Measurements from ENCODE around the gene NOC4L.
"Not testable (repeated sequence)": the region's sequence is repeated elsewhere in the genome, so short reads cannot be mapped to it uniquely, and the experiment has no call there.

The NOC4L gene

DNA sequence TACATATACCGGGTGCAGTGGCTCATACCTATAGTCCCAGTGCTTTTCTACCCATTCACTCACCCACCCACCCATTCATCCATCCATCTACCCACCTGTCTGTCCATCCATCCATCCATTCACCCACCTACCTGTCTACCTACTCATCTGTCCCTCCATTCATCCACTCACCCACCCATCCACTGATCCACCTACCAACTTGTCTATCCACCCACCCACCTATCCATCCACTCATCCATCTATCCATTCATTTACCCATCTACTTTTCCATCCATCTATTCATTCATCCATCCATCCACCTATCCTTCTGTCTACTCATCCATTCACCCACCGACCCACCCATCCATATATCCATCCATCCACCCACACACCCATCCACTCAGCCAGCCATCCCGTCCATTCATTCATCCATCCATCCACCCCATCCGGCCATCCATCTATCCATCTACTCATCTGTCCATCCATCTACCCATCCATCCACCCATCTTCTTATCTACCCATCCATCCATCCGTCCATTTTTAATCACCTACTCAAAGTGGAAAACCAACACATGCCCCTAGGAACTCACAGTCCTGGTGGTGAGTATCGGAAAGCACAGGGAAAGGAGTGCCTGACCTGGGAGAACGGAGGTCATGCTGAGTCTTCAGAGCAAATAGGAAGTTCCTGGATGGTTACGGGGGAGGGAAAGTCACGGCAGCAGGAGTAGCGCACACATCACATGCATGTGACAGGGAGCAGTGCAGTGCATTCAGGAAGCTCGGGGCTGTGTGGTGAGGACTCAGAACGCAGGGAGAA is 20.1 kb upstream of the NOC4L start:
- DNase-seq (ENCODE audit: low spot score) = no peak

DNA sequence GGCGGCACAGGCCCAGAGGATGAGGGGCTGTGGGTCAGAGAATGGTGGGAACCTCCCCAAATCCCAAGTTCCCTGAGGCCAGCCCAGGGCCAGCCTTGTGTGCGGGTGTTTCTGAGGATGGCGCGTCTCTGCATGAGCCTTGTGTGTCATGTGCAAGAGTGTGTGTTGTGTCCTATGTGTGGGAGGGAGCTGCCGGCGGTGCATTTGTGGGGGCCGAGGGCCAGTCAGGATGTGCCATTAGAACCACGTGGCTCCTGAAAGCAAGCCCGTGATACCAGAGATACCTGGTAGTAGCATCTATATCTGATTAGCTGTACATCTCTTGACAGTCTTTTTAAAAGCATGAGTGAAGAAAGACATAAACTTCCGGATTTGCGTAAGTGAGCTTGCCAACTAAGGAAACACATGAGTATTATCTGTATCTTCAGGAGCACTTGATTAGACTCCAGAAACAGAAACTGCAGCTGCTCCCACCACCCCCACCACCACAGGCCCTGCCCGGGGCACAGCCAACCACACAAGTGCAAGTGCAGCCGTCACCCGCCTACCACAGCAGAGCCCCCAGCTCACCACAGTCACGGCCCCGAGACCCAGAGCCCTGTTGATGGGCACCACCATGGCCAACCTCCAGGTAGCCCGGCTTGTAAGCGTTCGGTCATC is 19.4 kb upstream of the NOC4L start:
- DNase-seq (ENCODE audit: low spot score) = no peak

DNA sequence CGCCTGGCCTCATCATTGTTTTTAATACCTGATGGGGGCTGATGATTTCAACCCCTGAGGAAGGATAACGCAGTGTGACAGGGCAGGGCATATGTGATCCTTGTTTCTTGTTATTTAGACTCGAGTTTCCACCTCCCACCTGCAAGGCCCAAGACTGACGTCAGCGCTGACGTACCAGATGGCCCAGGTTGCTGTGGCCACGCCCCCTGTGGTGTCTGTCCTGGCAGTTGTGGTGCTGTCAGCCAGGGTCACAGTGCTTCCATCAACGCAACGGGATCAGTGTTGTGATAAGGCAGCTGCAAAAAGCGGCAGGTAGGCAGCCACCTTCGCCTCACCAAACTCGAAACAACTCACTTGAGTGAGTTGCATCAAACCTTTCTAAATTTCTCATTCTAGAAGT is 18.5 kb upstream of the NOC4L start:
- no peak for DNase-seq (ENCODE audit: low spot score)

DNA sequence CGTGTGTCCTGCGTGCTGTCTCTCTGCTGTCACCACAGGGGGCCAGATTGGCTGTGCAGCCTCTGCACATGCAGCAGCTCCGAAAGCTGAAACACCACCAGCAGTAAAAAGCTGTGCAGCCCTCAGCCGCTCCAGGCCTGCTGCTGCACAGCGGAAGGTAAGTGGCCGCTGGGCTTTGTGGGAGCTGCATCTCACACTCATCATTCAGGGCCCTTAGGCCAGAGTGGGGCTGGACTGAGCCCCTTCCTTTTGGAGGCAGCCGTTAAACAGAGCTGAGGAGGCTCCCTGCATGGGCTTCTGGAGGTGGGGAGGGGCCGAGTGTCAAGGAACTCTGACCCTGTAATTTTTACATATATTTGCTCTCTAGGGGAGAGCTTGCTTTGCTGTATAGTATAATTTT is 17.2 kb upstream of the NOC4L start:
- no peak for DNase-seq (ENCODE audit: low spot score)

DNA sequence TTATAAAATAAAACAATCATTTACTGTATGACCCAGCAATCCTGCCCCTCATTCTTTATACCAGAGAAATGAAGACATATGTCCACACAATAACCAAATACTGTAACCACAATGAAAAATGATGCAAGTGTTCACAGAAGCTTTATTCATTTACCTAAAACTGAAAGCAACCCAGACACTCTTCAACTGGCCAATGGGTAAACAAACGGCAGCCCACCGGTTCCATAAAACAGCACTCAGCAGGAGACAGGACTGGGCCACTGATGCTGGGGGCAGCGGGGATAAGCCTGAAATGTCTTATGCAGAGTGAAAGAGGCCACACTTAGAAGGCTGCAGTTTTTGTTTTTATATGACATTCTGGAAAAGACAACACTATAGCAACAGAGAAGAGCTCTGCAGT is 15.2 kb upstream of the NOC4L start:
- no peak for DNase-seq (ENCODE audit: low spot score)

DNA sequence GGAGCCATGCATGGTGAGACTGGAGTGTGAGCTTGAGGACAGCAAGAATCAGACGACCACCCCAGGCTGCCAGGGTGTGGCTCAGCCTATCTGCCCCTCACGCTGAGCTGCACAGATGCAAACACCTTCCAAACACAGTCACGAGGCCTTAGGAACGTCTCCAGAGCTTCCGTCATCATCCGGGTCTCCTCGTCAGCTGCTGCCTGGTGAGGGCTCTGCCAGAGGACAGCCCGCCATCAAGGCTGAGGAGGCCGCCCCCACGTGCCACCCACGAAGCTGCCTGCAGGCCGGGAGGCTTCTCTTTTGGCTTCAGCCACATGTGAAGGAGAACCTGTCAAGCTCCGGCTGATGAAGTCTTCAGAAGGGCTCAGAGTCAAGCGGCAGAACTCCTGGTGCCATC is 13.6 kb upstream of the NOC4L start:
- no peak for DNase-seq (ENCODE audit: low spot score)

DNA sequence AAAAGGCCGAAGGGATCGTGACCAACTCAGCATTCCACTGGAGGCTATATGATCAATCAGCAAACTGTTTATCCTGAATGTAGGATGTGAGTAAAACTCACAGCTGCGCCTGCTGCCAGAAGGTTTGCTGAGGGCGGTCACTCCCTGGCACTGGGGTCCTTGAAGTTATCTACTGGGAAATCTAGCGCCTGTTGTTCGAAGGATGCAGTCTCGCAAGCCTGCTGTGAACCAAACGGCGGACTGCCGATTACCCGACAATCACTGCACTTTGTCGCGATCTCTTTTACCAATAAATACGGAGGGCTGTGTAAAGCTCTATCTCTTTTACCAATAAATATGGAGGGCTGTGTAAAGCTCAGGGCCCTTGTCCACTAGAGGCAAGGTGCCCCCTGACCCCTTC is 13.0 kb upstream of the NOC4L start:
- DNase-seq (ENCODE audit: low spot score) = no peak

DNA sequence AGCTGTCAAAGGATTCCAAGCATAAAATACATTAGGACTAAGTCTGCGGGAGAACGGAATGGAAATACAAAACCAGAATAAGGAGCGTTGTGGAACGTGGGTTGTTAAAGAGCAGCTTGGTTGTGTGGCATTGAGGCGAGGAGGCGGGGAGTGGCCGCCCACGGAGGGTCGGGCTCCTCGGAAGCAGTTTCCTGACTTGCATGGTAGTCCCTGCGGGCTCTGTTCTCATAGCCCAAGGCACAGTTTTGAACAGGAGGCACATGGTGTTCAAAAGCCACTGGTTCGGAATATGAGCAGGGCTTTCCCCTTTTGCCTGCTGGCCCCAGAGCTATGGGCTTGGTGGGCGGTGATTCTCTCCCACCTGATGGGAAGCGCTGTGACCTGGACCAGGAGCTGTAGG is 12.3 kb upstream of the NOC4L start:
- no peak for DNase-seq (ENCODE audit: low spot score)

DNA sequence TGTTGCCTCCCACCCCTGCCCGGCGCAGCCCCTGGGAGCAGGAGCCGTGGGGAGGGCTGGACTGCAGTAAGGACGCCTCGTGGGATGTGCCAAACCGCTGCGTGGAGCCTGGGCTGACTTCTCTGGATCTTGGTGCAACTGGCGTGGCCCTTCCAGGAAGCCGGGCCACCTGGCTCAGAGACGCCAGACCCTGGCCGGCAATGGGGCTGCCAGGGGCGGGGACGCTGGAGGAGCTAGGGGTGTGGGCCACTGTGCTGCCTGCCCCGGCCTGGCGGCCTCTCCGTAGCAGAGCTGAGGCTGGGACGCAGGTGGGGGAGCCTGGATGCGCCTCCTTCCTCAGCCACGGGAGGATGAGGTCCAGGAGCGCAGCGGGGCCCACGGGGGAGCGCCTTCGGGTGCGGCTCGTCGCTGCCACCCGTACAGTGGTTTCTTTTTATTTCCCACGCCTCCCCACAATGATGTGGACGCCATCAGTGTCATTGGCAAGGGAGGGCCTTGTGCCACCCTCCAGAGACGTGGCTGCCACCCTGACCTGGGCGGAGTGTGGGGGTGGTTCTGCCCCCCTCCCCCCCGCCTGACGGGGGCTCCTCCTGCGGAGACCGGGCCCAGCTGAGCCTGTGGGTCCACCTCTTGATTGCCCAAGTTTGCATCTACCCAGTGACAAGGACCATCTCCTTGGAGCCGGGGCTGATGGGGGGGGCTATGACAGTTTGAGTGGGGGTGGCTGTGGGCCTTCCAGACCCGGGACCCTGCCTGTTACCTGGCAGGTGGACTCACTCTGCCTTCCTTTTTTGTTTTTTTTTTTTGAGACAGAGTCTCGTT is 11.4 kb upstream of the NOC4L start:
- DNase-seq (ENCODE audit: low spot score) = no peak

DNA sequence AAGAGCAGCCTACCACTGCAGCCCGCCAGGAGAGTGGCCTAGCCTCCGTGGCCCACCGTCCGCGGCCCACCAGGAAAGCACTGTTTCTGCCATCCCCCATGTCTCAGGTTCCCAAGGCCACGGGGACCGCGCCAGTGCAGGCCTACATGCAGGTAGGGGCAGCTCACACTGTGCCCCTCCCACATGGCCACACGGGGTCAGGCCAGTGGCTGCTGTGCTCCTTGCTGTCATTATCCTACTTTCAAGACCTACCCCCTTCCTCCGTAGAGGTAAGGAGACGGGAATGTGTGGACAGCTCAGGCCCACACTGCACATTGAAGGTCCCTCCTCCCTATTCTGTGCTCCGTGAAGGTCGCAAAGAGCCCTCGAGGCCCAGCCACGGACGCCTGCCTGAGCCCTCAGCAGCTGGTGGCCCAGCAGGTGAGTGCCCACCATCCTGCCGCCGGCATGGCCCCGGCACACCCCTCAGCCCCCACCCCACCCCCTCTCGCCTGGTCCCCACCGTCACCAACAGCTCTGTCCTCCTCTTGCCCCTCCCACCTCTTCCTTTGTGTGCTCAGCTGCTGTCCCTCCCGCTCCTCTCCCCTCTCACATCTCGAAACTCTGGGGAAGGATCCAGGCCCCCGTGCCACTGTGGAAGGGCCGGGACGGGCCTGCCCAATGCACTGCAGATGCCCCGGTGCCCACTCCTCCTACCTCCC is 10.2 kb upstream of the NOC4L start:
- DNase-seq (ENCODE audit: low spot score) = no peak

DNA sequence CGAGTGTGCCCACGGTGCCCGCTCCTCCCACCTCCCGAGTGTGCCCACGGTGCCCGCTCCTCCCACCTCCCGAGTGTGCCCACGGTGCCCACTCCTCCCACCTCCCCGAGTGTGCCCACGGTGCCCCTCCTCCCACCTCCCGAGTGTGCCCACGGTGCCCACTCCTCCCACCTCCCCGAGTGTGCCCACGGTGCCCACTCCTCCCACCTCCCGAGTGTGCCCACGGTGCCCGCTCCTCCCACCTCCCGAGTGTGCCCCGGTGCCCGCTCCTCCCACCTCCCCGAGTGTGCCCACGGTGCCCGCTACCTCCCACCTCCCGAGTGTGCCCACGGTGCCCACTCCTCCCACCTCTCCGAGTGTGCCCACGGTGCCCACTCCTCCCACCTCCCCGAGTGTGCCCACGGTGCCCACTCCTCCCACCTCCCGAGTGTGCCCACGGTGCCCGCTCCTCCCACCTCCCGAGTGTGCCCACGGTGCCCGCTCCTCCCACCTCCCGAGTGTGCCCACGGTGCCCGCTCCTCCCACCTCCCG is 9.5 kb upstream of the NOC4L start:
- not testable (repeated sequence) for DNase-seq (ENCODE audit: low spot score)

DNA sequence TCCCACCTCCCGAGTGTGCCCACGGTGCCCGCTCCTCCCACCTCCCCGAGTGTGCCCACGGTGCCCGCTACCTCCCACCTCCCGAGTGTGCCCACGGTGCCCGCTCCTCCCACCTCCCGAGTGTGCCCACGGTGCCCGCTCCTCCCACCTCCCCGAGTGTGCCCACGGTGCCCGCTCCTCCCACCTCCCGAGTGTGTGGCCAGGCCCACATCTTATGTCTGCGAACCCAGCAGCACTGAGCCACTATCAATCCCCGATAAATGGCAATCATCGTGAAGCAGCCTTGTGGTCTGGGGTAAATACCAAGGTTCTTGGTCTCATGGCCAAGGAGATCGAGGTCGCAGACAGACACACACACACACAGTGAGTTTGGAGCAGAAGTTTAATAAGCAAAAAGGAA is 8.0 kb upstream of the NOC4L start:
- not testable (repeated sequence) for DNase-seq (ENCODE audit: low spot score)

DNA sequence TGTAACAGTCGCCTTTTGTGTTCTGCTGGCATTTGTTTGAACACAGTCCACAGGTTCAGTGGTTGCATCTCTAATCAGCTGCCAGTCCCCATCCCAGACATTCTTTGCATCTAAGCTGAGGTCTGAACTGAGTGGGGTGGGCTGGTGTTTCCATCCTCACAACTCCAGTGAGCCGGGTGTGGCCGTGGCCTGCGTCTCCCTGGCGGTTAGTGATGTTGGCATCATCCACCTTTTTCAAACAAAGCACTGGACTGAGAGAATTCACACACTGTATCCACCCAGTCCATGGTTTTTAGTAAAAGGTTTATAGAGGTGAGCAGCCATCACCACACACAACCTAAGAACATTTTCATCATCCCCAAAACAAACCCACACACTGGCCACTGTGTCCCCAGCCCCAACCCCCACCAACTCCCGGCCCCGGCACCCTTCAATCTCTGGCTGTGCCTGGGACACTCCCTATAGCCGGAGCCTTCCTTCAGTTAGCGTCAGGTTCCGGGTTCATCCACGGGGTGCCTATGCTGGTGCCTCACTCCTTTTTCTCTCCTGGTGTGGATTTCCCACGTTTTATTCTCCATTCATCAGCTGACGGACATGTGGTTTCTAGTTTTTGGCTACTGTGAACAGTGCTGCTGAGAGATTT is 6.7 kb upstream of the NOC4L start:
- DNase-seq (ENCODE audit: low spot score) = no peak

DNA sequence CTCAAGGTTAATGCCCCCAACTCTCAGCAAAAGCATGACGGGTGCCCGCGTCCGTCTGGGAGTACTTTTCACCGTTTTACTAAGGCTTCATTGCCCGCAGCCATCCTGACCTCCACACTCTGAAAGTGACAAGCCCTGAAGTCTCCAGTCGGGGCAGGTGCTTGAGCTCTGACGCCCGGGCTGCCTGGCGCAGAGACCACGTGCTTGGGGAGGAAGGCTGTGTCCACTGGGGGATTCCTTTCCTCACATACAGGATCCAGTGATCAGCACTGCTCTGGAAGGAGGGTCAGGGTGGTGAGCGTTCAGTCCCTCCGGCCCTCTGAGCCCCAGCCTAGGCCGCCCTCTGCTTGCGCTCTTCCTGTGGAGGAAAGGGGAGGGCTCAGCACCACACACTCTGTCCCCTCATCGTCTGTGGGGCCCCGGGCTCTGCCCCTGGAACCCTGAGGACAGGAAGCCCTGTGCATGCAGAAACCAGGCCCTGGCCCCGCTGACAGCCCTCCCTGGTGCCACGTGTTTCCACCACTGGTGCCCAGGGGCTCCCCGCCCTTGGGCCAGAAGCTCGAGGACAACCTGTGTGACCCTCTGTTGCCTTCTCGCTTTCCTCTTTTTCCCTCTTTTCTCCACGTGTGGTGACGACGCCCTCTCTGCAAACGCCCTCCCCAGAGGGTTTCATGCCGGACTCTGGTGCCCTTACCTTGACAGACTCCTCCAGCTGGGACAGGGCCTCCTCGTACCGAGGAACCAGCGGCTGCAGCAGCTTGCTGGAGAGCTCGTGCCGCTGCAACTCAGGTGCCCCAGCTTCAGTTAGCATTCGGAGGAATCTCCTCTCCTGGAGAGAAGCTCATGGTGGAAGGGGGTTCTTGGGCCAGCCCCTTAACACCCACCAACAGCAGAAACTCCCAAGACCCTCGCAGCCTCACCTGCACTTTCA is 5.1 kb upstream of the NOC4L start:
- no peak for DNase-seq (ENCODE audit: low spot score)

DNA sequence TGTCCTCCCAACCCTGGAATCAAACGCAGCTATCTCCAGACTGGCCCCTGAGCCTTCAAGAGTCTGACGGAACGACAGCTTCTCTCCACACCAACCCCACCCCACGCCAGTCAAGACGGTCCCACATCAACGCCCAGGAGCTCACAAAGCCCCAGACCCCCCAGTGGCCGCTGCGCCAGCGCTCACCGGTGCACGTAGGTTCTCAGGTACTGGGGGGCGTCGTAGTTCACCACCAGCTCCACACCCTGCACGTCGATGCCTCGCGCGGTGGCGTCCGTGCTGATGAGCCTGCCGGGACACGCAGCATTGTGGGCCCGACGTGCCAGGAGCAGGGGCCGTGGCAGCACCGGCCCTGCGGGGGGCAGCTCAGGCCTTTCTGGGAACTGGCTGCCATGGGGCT is 4.3 kb upstream of the NOC4L start:
- DNase-seq (ENCODE audit: low spot score) = no peak

DNA sequence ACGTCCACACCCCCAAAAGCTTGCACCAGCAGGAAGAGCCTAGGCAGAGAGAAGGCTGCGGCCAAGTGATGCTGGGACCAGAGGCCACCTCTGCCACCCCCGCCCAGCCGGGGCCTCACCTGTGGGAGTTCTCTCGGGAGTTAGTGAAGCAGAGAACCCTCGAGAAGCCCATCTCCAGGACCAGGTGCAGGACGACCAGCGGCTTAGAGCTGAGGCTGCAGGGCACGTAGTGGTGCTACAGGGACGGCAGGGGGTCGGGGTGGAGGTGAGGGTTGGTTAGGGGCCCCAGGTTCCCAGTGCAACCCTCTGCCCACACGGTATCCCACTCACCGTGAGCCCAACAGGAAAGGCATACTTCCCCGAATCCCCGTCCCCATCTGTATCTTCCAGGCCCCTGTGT is 3.8 kb upstream of the NOC4L start:
- DNase-seq (ENCODE audit: low spot score) = no peak

DNA sequence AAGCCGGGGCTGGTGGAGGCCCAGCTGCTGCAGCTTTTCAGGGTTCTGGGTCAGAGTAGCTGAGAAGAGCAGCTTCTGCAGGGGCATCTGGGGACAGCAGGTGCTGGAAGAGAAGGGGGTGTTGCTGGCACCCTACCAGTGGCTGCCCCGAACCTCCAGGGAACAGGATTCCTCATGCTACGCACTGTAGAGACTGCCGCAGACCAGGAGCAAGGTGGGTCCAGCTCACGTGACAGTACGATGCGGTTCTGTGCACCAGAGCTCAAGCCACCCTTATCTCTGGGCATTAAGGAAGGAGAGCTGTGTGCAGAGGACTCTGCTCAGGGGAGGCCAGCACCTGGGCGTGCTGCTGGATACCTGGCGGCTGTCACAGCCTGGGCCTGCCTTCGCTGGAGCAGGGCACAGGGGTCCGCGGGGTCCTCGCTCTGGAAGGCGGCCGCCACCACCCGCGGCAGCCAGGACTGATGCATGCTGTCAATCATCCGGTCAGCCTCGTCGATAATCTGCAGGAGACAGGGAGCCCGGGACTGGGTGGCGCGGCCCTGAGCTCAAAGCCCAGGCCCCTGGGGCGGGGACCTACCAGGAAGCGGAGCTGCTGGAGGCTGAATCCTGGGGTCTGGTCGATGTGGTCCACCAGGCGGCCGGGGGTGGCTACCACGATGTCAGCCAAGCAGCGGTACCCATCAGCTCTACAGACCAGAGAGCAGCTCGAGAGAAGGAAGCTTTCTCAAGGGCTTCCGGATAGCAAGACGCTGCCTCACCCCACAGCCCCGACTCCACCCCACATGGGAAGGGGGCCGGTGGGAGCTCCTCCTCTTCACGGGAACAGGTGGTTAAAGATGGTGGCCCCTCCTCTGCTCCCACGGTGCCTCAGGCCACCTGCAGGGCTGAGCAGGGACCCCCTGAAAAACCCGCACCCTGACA is 3.1 kb upstream of the NOC4L start:
- DNase-seq (ENCODE audit: low spot score) = no peak

DNA sequence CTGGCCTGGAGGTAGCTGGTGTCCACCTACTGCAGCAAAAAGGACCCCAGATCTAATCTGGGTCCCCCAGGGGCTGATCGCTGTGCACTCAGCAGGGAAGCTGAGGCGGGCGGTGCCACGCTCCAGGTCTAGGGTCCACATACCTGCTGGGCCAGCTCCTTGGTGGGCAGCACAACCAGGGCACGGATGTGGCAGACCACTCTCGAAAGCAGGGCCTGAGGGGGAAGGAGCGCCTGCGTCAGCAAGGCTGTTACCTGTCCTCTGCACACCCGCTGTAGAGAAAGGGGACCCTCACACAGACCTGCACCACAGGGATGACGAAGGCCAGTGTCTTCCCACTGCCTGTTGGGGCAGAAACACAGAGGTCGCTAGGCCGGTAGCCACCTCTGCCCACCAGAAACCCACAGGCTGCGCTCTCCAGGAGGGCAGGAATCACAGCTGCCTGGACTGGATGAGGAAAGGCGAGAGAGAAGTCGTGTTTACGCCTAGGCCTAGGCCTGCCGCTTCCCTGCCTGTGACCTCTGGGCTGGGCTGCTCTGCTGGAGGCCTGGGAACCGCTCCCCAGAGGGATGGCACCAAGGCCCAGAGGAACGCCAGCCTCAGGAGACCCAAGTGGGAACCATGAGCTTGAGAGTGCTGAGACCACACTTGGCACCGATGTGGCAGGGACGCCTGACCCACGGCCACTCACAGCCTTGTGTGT is 2.1 kb upstream of the NOC4L start:
- DNase-seq (ENCODE audit: low spot score) = no peak

Data from COLO829 (cell line).